H1 (cell line): ENCODE measurements around the gene C14orf132. TPM values are rescaled to one million over a fixed set of nuclear protein-coding genes. Genes with fewer than 3 reads are reported as not detected.

Source experiments
- CTCF ChIA-PET: fragments of 300-600 bp; sonication (Branson Sonifier 250); formaldehyde crosslinking; loops from one replicate; lab custom pipeline; 2021; ENCODE audit not compliant: partially characterized antibody; lab: Charles Lee
- POLR2A ChIA-PET: fragments of 300-600 bp; sonication (Branson Sonifier 250); formaldehyde crosslinking; loops from one replicate; lab custom pipeline; 2021; ENCODE audit warnings: inconsistent platforms; ENCODE audit not compliant: partially characterized antibody; lab: Charles Lee
- DNase-seq, 2 experiments: peaks; one replicate each; pipeline versions ENCODE4 v3.0.0 to v3.0.0-alpha.2; 2010 to 2022; ENCODE audit warnings: low spot score in 2 of 2, low read depth in 1 of 2, mixed read lengths in 1 of 2
- FAIRE-seq: peaks from 2 replicates; lab custom pipeline; 2011; peaks lifted over from hg19 to GRCh38; lab: Jason Lieb, UNC
- H2AFZ ChIP-seq: 2 replicates; pipeline ENCODE4 v1.8.1; 2012; ENCODE audit warnings: low read length, inconsistent platforms
- H2AK5ac ChIP-seq: 2 replicates; pipeline ENCODE4 v1.6.1; 2013; ENCODE audit warnings: low read depth, low read length
- H2BK120ac ChIP-seq: replicated peaks from 2 replicates; pipeline ENCODE3; 2013; ENCODE audit warnings: low read depth, low read length, inconsistent platforms
- H2BK12ac ChIP-seq: 2 replicates; pipeline ENCODE4 v1.6.1; 2013; ENCODE audit warnings: low read depth, low read length
- H2BK15ac ChIP-seq: 2 replicates; pipeline ENCODE4 v1.6.1; 2013; ENCODE audit warnings: low read length
- H2BK20ac ChIP-seq: 2 replicates; pipeline ENCODE4 v1.6.1; 2013; ENCODE audit warnings: low read length
- H2BK5ac ChIP-seq: 2 replicates; pipeline ENCODE4 v1.6.1; 2013; ENCODE audit warnings: low read depth, low read length
- H3K14ac ChIP-seq: 2 replicates; pipeline ENCODE4 v1.6.1; 2013; ENCODE audit warnings: inconsistent platforms; ENCODE audit not compliant: insufficient read length
- H3K18ac ChIP-seq: 2 replicates; pipeline ENCODE4 v1.6.1; 2013; ENCODE audit warnings: low read length; ENCODE audit errors: extremely low read depth
- H3K23ac ChIP-seq: 2 replicates; pipeline ENCODE4 v1.6.1; 2013; ENCODE audit warnings: inconsistent platforms; ENCODE audit not compliant: insufficient read length
- H3K23me2 ChIP-seq: 2 replicates; pipeline ENCODE4 v1.6.1; 2013; ENCODE audit warnings: low read depth, low read length
- H3K27ac ChIP-seq: 2 replicates; pipeline ENCODE4 v1.6.1; 2011; ENCODE audit warnings: low read depth, low read length, inconsistent platforms
- H3K27me3 ChIP-seq, 4 experiments: replicated peaks in 1 of 4; 1 replicate in 1 of 4; 2 replicates in 3 of 4; pipeline versions ENCODE4 v1.6.1 to v1.8.1; 2011 to 2013; ENCODE audit warnings: low read length in 3 of 4, mild to moderate bottlenecking in 3 of 4, inconsistent platforms in 2 of 4, mixed read lengths in 2 of 4, moderate library complexity in 1 of 4; ENCODE audit not compliant: control insufficient read depth in 3 of 4, insufficient read depth in 3 of 4; ENCODE audit errors: extremely low read depth in 1 of 4
- H3K36me3 ChIP-seq, 4 experiments: 2 replicates each; pipeline versions ENCODE4 v1.6.1 to v1.8.1; 2011 to 2013; ENCODE audit warnings: mild to moderate bottlenecking in 4 of 4, low read length in 3 of 4, moderate library complexity in 2 of 4, control low read depth in 1 of 4, inconsistent platforms in 1 of 4; ENCODE audit not compliant: insufficient read depth in 4 of 4, control insufficient read depth in 2 of 4
- H3K4ac ChIP-seq: replicated peaks from 2 replicates; pipeline ENCODE3; 2013; ENCODE audit warnings: low read length, low read depth, mixed read lengths, inconsistent platforms; ENCODE audit not compliant: insufficient read length
- H3K4me1 ChIP-seq, 4 experiments: replicated peaks in 1 of 4; 1 replicate in 1 of 4; 2 replicates in 3 of 4; pipeline versions ENCODE4 v1.6.1 to v1.8.1; 2011 to 2013; ENCODE audit warnings: low read length in 3 of 4, inconsistent platforms in 2 of 4, mixed read lengths in 1 of 4; ENCODE audit not compliant: insufficient read depth in 4 of 4, control insufficient read depth in 3 of 4
- H3K4me2 ChIP-seq, 2 experiments: 2 replicates each; pipeline versions ENCODE4 v1.6.1 to v1.8.1; 2011 to 2013; ENCODE audit warnings: low read depth in 2 of 2, low read length in 2 of 2, control low read depth in 1 of 2, inconsistent platforms in 1 of 2, mild to moderate bottlenecking in 1 of 2; ENCODE audit not compliant: insufficient read depth in 1 of 2
- H3K4me3 ChIP-seq, 4 experiments: fragments of 200-600, 300-600 bp in 1 of 4; sonication (generic), shearing (Covaris generic), sonication (Bioruptor Twin) in 1 of 4; 2 replicates each; pipeline versions ENCODE4 v1.5.1 to v1.8.1; 2011 to 2016; ENCODE audit warnings: low read length in 4 of 4, low read depth in 3 of 4, control low read depth in 2 of 4, inconsistent platforms in 2 of 4, mild to moderate bottlenecking in 2 of 4, mixed read lengths in 1 of 4, moderate library complexity in 1 of 4; ENCODE audit not compliant: insufficient read depth in 2 of 4; ENCODE audit errors: extremely low read depth in 1 of 4
- H3K56ac ChIP-seq: replicated peaks from 2 replicates; pipeline ENCODE3; 2013; ENCODE audit warnings: low read depth, mild to moderate bottlenecking, mixed read lengths, low read length, inconsistent platforms; ENCODE audit not compliant: insufficient read length
- H3K79me1 ChIP-seq: 2 replicates; pipeline ENCODE4 v1.6.1; 2013; ENCODE audit warnings: low read depth, low read length, control low read depth
- H3K79me2 ChIP-seq, 2 experiments: 2 replicates each; pipeline versions ENCODE4 v1.6.1 to v1.8.1; 2012 to 2013; ENCODE audit warnings: low read length in 2 of 2, mild to moderate bottlenecking in 2 of 2, inconsistent platforms in 1 of 2; ENCODE audit not compliant: insufficient read depth in 2 of 2, control insufficient read depth in 1 of 2
- H3K9ac ChIP-seq, 4 experiments: replicated peaks in 1 of 4; 1 replicate in 1 of 4; 2 replicates in 3 of 4; pipeline versions ENCODE4 v1.6.1 to v1.8.1; 2011 to 2013; ENCODE audit warnings: low read depth in 3 of 4, low read length in 3 of 4, control low read depth in 2 of 4, mild to moderate bottlenecking in 2 of 4, moderate library complexity in 2 of 4, inconsistent platforms in 1 of 4; ENCODE audit errors: extremely low read depth in 1 of 4
- H3K9me3 ChIP-seq, 2 experiments: 2 replicates each; pipeline versions ENCODE4 v1.6.1 to v1.8.1; 2012 to 2013; ENCODE audit warnings: mild to moderate bottlenecking in 2 of 2, moderate library complexity in 2 of 2, control low read depth in 1 of 2, inconsistent platforms in 1 of 2, low read depth in 1 of 2, low read length in 1 of 2, mixed read lengths in 1 of 2; ENCODE audit not compliant: insufficient read depth in 2 of 2
- H4K20me1 ChIP-seq, 2 experiments: replicated peaks in 1 of 2; 2 replicates each; pipeline versions ENCODE3 to v1.8.1; 2011 to 2013; ENCODE audit warnings: inconsistent platforms in 2 of 2, low read length in 2 of 2, mild to moderate bottlenecking in 1 of 2; ENCODE audit not compliant: insufficient read depth in 2 of 2, control insufficient read depth in 1 of 2
- H4K5ac ChIP-seq: 2 replicates; pipeline ENCODE4 v1.6.1; 2013; ENCODE audit warnings: low read length, low read depth, mixed read lengths, inconsistent platforms; ENCODE audit not compliant: insufficient read length
- H4K8ac ChIP-seq: 2 replicates; pipeline ENCODE4 v1.8.0; 2013; ENCODE audit warnings: mild to moderate bottlenecking, moderate library complexity, low read length, inconsistent platforms; ENCODE audit not compliant: insufficient read depth; ENCODE audit errors: extremely low read depth
- H4K91ac ChIP-seq: replicated peaks from 2 replicates; pipeline ENCODE3; 2013; ENCODE audit warnings: low read length, mixed read lengths, inconsistent platforms; ENCODE audit not compliant: insufficient read length
- ASH2L ChIP-seq: fragments of 200-600, 300-600 bp; sonication (generic); IDR thresholded peaks from one replicate; pipeline ENCODE4 v1.7.1; 2017; ENCODE audit warnings: low read length
- ATF3 ChIP-seq: IDR thresholded peaks from 2 replicates; pipeline ENCODE4 v1.6.1; 2011; ENCODE audit warnings: low read depth, mild to moderate bottlenecking, low read length; ENCODE audit not compliant: insufficient read depth
- CHD1 ChIP-seq: IDR thresholded peaks from 2 replicates; pipeline ENCODE4 v1.6.1; 2012; ENCODE audit warnings: low read depth, low read length, improper control_type of control experiment
- CTBP2 ChIP-seq: IDR thresholded peaks from 2 replicates; pipeline ENCODE4 v1.7.0; 2011; ENCODE audit warnings: borderline replicate concordance, mild to moderate bottlenecking, moderate library complexity, mixed read lengths, low read length; ENCODE audit not compliant: insufficient read depth, insufficient read length
- HDAC6 ChIP-seq: IDR thresholded peaks from one replicate; pipeline ENCODE4 v1.7.1; 2012; ENCODE audit warnings: low read depth, mild to moderate bottlenecking, inconsistent platforms, low read length, moderate library complexity
- JUND ChIP-seq: IDR thresholded peaks from 2 replicates; pipeline ENCODE4 v1.6.1; 2011; ENCODE audit warnings: mild to moderate bottlenecking, improper control_type of control experiment, low read length
- POLR2AphosphoS5 ChIP-seq: IDR thresholded peaks from 2 replicates; pipeline ENCODE4 v1.6.1; 2011; ENCODE audit warnings: low read depth, low read length
- SP1 ChIP-seq: IDR thresholded peaks from 2 replicates; pipeline ENCODE4 v1.6.1; 2011; ENCODE audit warnings: low read depth, low read length
- WGBS, 2 experiments: shearing (Covaris generic) in 1 of 2; methylation state at CpG; one replicate each; pipeline versions ENCODE4 v1.1.6 to v1.1.7; 2013 to 2015; ENCODE audit warnings: low lambda C conversion rate in 2 of 2, mixed read lengths in 2 of 2, inconsistent platforms in 1 of 2, low coverage in 1 of 2, missing lambda C conversion rate in 1 of 2; ENCODE audit not compliant: insufficient replicate concordance in 2 of 2, insufficient coverage in 1 of 2, insufficient read length in 1 of 2; ENCODE audit errors: extremely low coverage in 1 of 2, missing lambda C conversion rate in 1 of 2; 5-methylcytosine and 5-hydroxymethylcytosine counted together
- polyA plus RNA-seq, 7 experiments: library from polyadenylated mRNA; depleted of rRNA in 3 of 7; stranded (reverse) in 5 of 7; unstranded in 2 of 7; fragments of >200 nt in 5 of 7; fragments of 200-250 nt in 2 of 7; gene quantifications; 1 replicate in 5 of 7; 2 replicates in 1 of 7; 4 replicates in 1 of 7; pipeline versions ENCODE4 v1.2.1 to v1.2.3, GENCODE V29; 2011 to 2013; ENCODE audit warnings: missing spikeins in 2 of 7, mixed read lengths in 2 of 7
- total RNA-seq: library from RNA; stranded (reverse); fragmentation: NEBNext Ultra II Directional; extraction: Animal tissue kit (Norgen Biotek cat#: 25700); gene quantifications from 2 replicates; pipeline ENCODE4 v1.2.1, GENCODE V29; 2021
- TF ChIP-seq, protein P1 (sequence below): IDR thresholded peaks from 2 replicates; pipeline ENCODE4 v1.6.1; 2012; ENCODE audit warnings: inconsistent platforms

The C14orf132 gene
- total and polyA plus RNA-seq, 2 of the 8 experiments (the other 6 are each of a cell fraction or from before 2014, with no cell fraction given): 11.7 to 32.5 TPM

DNA sequence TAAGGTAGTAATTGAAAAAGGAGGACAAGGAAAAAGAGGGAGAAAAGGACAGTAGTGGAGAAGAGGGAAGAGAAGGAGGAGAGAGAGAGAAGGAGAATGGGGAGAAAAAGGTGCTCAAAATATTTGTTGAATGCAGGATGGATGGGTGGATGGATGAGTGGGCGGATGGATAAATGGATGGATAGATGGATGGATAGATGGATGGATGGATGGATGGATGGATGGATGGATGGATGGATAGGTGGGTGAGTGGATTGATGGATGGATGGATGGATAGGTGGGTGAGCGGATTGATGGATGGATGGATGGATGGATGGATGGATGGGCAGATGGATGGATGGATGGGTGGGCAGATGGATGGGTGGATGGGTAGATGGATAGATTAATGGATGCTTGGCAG lies 21.3 kb upstream of the C14orf132 start:
- Histone ChIP-seq H3K79me2 (no peaks in the 10 kb centered on the region), H3K36me3 (no peaks in the 10 kb centered on the region), H3K14ac (no peak overlapping the region), H3K23me2 (peaks cover 5% of the 10 kb centered on the region; the same call in 1 of the 2 replicates), H2AK5ac (no peak overlapping the region), H2BK12ac (no peak overlapping the region), H3K27ac (no peak overlapping the region), H3K4me1 (no peaks in the 10 kb centered on the region), H2BK5ac (no peak overlapping the region), H3K23ac (no peak overlapping the region), H4K20me1 (no peaks in the 10 kb centered on the region), H3K4ac (no peak overlapping the region), H2BK120ac (no peak overlapping the region), H2BK15ac (no peak overlapping the region), H3K56ac (no peak overlapping the region), H3K4me2 (no peak overlapping the region), H2AFZ (no peak overlapping the region), H4K8ac (no peak overlapping the region), H4K91ac (no peak overlapping the region), H3K27me3 (no peaks in the 10 kb centered on the region), H3K79me1 (no peaks in the 10 kb centered on the region), H3K18ac (no peak overlapping the region), H2BK20ac (no peak overlapping the region), H3K4me3 (no peak overlapping the region), H3K9ac (no peak overlapping the region), H4K5ac (no peak overlapping the region), H3K9me3 (no peaks in the 10 kb centered on the region; a peak in 1 of 4 replicates)
- 90% methylated on average over 2 of the region's 2 CpGs; no CpG with 5 or more reads in 1 of the 2 experiments for WGBS, 2 experiments
- CTCF ChIA-PET: interaction anchor here (1.2 to 2.4 kb wide), 3 partner anchors 9 to 452 kb away, joined by 4 to 6 read pairs (median 4); no protein-coding TSS in a partner anchor
- no peak for TF ChIP-seq CHD1
- no peak for TF ChIP-seq ASH2L
- no peak for TF ChIP-seq SP1
- TF ChIP-seq, protein P1, sequence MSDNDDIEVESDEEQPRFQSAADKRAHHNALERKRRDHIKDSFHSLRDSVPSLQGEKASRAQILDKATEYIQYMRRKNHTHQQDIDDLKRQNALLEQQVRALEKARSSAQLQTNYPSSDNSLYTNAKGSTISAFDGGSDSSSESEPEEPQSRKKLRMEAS: no peak
- TF ChIP-seq POLR2AphosphoS5: no peak
- TF ChIP-seq CTBP2: no peak
- no peak for TF ChIP-seq HDAC6
- no peak for TF ChIP-seq ATF3
- no peak for TF ChIP-seq JUND
- POLR2A ChIA-PET: no interaction called here
- no peak for FAIRE-seq
- no peak for DNase-seq
